Activated CD4-positive, alpha-beta T cell treated with anti-CD3 and anti-CD28 coated beads, Interleukin-10, Interleukin-2, amounts not matched to agents 100 ng/mL and 50 ng/mL, durations not matched to agents 16 hours and 8 hours (primary cell): ENCODE results near the gene VPS26B.
"Not testable (repeated sequence)": the region's sequence is repeated elsewhere in the genome, so short reads cannot be mapped to it uniquely, and the experiment has no call there.

Experiments used
- DNase-seq: peaks from one replicate; pipeline ENCODE4 v3.0.0-alpha.2; 2020

Gene VPS26B

DNA sequence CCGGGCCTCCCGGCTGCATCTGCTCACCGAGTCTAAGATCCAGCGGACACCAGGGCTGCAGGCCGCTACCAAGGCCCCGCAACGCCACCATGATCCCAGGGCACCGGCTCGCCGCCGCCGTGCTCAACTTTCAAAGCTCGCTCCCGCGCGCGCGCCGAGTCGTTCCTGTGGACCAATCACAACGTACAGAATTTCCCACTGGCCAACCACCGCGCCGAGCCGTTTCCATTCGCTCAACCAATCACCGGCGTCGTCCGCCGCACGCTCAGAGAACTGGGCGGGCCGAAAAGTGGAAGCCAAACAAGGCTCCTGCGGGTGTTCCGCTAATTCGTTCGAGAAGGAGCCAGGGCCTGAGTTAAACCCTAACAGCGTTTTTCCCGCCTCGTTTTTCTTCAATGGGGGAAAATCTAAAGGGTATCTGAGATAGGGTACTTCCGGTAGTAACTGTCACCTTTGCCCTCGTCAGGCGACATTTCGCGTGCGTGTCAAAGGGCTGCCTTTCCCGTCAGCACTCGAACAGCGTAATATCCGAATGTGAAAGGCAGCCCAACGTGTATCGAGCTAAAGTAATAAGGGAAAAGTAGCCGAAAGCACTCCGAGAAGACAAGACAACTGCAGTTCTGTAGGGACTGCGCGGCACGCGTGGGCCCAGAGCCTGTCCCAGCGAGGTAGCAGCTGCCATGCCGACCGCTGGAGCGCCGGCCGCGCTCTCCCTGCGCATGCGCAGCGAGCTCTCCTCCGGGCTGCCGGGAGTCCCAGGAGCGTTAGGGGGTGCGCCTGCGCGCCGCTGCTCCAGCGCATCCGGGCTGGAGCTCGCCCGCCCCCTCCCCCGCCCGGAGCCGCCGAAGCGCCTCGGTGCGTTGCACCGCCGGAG lies at the start of gene VPS26B, which contains the start of gene NCAPD3:
Gene VPS26B, plus strand, starts transcription at position 836 of the 874 bp plus-strand sequence. CDS start 452 bp downstream, outside the sequence.
Gene NCAPD3, minus strand, starts transcription at position 132 of the 874 bp plus-strand sequence. Its CDS starts 41 bp downstream, at position 91.
- DNase-seq: peak; percentile 97

DNA sequence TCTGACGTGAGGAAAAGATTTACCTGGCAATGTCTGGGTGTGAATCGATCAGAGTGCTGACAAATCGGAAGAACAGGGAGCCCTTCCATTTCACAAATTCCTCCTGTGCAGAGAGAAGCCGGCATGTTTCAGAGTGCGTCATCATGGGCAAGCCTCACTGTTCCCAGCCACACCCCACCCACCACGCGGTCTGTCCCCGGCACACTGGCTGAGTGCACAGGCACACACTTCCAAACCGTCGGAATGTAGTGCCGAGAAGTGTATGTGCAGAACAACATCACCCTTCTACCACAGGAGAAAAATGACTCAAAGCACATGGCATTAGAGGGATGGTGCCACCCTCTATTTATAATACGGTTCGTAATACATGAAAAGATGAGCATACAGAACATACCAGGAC lies 48.2 kb upstream of the VPS26B start:
- DNase-seq: no peak

DNA sequence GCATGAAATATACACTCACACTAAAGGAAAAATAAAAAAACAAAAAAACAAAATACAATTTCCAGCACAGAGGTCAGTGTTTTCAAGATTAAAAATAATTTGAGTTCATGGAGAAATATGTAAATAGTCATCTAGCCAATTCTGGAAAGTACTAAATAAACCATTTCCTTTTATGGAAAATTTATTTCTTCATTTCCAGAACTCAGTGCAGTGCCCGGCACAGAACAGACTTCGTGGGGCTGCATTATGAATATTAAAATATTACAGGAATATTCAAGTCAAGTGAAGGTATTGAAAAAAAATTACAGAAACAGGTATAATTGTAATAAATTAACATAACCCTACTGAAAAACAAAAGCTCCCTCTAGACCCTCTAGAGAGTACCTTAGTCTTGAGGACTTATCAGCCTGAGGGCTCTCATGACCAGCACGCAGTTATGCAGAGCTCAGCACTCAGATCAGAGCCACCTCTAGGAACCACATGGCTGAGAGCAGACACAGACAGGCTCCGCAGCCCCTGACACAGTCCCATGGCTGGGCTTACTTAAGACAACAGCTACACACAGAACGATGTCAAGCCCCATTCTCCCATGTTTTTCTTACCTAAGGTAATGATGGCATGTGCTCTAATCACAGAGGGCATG lies 46.3 kb upstream of the VPS26B start:
- DNase-seq: no peak

DNA sequence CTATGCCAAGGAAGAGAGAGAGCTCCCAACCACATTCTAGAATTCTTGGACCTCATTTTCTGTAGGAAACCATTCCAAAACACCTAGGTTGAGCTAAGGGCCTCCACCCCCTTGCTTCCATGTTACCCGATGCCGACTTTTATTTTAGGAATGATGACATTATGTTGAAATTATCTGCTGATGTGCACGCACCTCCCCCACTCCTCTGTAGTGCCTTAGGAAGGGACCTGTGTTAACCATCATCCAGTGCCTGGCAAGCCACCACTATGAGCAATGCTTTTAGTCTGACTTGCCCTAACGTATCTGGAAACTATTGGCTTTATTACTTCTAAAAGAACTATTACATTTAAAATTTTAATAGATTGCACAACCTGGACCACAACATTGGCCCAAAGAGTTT lies 42.8 kb upstream of the VPS26B start:
- no peak for DNase-seq

DNA sequence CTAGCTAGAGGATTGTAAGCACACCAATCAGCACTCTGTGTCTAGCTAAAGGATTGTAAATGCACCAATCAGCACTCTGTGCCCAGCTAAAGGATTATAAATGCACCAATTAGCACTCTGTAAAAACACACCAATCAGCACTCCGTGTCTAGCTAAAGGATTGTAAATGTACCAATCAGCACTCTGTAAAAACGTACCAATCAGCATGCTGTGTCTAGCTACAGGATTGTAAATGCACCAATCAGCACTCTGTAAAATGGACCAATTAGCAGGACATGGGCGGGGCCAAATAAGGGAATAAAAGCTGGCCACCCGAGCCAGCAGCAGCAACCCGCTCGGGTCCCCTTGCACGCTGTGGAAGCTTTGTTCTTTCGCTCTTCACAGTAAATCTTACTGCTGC lies 36.4 kb upstream of the VPS26B start:
- not testable (repeated sequence) for DNase-seq

DNA sequence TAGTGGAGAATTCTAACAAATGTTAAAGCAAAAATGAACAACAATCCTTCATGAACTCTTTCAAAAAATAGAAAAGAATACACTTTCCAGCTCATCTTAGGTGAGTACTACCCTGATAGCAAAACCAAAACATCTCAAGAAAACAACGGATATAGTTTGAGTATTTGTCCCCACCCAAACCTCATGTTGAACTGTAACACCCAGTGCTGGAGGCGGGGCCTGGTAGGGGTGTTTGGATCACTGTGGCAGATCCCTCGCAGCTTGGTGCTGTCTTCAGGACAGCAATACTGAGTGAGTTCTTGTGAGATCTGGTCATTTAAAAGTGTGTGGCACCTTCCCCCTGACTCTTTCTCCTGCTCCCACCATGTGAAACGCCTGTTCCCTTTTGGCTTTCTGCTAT lies 27.7 kb upstream of the VPS26B start:
- DNase-seq: no peak

DNA sequence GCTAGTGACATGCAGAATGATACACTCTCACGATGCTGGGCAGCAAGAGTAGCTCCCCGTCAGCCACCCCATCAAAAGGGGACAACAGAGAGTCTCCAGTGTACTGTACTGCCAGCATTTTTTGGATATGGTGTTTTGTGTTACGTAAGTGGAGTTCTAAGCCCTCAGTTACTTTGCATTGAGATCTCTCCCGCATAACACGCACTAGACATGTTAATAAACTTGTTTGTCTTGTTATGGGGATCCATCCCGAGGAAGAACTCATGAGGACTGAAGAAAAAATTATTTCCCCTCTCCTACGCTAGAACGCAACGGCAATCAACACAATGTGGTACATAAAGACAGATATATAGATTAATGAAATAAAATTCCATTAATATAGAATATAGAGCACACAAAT lies 24.9 kb upstream of the VPS26B start:
- DNase-seq: no peak

DNA sequence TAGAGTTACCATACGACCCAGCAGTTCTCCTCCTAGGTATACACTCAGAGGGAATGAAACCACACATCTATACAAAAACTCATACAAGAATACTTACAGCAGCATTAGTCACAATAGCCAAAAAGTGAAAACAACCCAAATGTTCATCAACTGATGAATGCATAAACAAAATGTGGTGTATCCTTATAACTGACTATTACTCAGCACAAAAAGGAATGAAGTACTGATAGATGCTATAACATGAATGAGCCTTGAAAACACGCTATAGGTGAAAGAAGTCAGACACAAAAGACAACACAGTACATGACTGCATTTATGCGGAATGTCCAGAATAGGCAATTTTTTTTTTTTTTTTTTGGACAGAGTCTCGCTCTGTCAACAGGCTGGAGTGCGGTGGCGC lies 23.8 kb upstream of the VPS26B start:
- DNase-seq: no peak

DNA sequence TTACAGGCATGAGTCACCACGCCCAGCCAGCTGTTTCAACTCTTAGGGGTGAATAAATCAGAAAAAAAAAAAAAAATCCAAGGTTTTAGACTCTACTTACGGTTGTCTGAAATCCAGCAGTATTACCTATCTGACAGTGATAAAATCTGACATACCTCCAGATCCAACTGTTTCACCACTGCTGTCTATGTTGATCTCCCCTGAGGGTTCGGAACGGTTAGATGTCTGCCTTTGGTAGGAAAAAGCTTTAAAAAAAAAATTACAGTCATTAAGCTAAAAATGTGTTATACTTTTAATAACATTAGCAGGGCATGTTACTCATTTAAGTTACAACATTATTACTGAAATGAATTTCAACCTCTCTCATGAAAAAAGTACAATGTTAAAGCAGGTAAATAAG lies 21.8 kb upstream of the VPS26B start:
- no peak for DNase-seq

DNA sequence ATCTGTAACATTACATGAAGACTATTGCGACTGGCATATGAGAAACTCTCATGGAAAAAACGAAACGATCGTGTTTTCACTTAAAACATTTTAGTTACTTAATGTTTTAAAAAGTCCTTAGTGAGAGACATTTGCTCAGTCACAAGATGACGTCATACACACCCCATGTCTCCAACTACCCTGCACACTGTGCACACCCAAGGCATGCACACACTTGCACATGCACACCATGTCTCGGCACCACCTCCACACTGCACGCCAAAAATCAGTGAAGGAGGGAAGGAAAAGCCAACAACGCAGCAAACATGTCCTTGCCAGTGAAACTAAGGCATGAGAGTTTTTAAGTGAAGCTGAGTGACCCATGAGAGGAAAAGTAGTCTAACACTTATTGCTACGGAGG lies 18.7 kb upstream of the VPS26B start:
- no peak for DNase-seq

DNA sequence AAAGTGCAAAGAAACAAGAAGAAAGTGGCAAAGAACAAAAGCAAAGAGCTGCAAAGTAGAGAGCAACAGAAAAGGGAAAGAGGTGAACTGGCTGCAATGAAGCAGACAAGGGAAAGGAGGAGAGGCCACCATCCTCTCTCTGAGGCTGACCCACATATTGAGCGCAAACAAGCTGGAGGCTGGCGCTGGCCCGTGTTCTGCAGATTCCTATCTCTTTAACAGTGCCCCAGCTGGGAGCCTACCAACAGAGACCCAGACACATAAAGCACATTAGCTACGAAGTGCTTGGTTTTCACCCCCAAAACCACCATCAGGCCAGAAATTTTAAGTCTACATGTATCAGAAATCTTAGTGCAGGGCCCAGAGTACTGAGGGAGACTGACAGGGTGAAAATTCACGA lies 18.3 kb upstream of the VPS26B start:
- DNase-seq: no peak

DNA sequence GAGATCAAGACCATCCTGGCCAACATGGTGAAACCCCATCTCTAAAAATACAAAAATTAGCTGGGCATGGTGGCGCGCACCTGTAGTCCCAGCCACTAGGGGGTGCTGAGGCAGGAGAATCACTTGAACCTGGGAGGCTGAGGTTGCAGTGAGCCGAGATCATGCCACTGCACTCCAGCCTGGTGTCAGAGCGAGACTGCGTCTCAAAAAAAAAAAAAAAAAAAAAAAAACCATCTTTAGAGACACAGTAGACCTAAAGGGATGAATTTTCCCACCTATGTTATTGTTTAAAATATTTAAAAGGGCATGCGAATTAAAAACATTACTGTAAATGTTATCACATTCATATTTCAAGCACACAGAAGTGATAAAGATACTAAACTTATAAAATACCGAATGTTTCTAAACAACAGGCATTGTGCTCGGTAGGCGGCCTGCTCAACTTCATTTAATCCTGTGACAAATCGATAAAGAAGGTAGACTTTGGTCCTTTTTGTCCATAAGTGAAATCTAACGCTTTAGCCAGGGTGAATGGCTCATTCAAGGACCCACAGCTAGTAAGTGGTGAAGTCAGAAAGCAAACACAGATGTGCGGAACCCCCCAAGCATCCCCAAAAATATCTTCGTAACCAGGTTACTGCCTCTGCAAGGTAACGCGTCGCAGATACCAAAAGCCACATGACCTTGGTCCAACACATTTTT lies 16.8 kb upstream of the VPS26B start:
- DNase-seq: peak; percentile 70

DNA sequence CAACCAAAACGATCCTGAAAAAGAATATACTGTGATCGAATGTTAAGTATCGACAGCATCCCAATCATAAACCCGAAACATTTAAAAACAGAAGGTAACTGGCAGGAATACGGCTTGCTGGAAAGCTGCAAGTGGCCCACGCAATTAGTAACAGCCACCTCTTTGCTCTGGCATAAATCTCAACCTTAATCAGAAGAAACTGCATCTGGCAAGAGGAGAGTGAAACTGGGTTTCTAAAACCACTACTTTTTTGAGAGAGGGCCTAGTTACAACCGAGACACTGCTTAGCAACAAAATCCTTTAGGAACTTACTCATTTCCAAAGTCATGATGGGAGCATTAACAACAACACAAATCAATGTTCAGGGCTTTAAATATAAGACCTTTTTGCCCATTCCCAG lies 8.6 kb upstream of the VPS26B start:
- DNase-seq: peak; percentile 14

DNA sequence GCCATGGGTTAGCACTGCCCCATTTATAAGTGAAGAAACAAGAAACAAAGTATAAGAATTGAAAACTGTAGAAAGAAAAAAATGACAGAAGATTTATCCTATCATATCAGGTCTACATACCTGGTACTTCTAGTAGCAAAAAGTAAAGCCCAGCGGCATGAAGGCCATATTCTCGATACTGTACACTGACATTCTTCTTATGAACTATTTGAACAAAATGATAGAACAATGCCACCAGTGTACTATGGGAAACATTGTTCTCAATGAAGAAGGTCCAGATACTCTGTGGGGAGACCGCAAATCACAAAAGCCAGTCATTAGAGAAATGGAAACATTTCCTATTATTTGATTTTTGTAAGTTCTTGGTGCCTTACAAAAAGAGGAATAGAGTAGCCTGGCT lies 7.7 kb upstream of the VPS26B start:
- no peak for DNase-seq

DNA sequence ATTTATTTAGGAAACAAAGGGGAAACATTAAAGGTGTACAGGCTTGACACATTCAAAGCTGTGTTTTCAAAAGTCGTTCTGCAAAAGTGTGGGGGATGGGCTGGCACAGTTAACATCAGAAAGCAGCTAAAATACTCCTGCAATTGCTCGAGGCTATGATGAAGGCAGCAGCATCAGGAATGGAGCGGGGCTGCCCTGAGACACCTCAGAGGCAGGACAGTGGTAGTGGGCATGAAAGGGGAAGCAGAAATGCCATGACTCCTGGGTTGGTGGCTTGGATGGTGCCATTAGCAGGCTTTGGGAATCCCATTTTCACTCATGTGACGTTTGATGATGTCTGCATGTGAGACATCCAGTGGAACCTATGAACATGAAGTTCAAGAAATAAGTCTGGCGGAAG lies 1.4 kb upstream of the VPS26B start:
- DNase-seq: peak; percentile 15

DNA sequence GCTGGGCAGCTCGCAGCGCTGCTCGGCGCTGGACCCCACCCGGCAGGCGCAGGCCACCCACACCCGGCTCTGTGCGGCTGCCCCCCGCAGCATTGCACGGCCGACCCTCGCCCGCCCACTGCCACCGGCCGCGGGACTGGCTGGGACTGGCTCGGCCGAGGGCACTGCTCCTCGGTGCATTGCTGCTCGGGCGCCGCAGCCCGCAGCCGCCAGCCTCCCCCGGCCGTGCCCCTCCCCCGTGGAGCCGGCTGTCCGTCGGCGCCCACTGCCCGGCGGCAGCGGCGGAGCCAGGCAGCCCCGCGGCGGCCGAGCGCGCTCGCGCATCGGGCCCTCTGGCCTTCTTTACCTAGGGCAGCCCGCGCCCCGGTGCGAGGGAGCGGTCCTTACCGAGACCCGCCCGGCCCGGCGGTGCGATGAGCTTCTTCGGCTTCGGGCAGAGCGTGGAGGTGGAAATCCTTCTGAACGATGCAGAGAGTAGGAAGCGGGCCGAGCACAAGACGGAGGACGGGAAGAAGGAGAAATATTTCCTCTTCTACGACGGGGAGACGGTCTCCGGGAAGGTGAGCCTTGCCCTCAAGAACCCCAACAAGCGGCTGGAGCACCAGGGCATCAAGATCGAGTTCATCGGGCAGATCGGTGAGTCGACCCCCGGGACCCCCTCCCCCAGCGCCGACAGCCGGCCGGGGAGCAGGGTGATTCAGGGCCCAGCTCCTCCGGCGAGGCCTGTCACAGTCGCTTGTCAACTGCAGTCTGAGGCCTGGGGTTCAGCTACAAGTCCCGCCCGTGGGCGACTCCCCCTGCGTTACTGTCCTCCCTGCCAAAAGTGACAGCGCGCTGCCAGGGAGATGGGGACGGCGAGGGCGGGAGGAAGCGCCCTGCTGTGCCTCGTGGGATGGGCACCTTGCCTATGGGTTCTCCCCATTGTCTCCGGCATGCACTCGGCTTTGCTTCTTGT lies 516 bp downstream of the VPS26B start:
- DNase-seq: peak; percentile 71

DNA sequence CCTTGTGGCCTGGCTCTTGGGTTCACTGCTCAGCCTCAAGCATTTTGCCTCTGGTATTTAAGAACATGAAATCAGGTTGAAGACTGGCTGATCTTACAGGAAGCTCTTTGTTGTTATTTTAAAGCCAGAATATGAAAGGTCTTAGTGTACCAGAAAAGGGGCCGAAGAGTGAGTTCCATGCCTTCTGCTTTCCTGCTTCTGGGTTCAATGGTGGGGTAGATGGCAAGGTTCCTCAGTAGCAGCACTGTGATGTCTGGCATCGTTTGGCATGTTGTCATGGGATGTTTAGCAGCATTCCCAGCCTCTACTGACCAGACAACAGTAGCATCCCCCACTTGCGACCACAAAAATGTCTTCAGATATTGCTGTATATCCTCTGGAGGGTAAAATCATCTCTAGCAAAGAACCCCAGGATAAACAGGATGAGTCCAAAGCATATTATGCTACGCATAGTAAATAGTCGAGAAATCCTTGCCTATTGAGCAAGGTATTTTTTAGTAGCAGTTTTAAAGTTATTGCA lies 2.4 kb downstream of the VPS26B start:
- no peak for DNase-seq

DNA sequence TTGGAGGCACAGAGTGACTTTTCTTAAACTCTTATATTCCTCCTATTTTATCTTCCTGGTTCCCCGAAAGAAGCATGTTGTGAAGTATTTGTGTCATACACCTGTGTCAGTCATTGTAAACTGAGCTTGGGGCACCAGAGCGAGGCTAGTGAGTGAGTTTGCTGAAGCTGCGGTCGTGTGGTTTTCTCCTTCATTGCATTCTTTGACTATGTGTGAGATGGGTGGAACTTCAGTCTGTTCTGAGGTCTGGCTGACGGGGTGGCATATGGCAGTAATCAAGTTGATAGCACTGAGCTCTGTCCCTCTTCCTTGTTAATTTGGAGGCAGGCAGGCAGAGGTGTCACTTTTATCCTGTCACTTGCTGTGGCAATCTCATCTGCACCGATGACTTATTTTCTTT lies 4.2 kb downstream of the VPS26B start:
- peak; percentile 47 for DNase-seq

DNA sequence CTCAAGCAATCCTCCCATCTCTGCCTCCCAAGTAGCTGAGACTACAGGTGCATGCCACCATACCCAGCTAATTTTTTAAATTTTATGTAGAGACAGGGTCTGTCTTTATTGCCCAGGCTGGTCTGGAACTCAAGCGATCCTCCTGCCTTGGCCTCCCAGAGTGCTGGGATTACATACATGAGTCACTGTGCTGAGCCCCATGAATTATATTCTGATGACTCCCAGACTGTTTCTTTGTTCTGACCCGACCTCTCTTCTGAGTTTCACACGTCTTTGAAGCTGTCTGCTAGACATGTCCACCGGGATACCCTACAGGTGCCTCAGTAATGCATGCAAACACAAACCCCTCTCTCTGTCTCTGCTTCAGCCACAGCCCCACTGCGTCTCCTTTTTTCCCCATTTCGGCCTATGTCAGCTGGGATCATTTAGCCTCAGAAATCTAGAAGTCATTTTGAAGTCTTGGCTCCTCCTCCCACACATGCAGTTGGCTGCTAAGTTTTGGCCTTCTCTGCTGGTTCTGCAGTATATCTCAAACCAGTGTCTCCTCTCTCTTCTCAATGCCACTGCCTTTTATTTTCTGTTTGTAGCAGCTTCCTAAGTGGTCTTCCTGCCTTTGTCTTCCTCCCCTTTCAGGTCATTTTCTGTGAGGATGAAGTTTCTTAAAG lies 4.8 kb downstream of the VPS26B start:
- no peak for DNase-seq

DNA sequence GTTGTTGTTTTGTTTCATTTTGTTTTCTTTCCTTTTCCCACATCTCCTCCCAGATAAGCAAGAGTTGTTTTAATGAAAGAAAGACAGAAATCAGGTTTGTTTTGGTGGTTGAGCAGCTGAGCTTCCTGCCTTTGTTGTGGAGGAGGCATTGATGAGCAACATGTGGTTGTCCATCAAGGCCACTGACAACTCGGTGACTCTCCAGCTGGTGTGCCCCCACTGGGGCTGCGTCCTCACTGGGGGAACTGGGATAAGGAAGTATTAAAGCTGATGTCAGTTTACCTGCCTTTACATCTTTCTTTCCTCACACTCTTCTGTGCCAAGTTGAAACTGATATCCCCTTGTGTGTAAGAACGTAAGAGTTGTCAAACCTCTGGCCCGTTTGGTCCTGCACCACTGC lies 5.9 kb downstream of the VPS26B start:
- no peak for DNase-seq

DNA sequence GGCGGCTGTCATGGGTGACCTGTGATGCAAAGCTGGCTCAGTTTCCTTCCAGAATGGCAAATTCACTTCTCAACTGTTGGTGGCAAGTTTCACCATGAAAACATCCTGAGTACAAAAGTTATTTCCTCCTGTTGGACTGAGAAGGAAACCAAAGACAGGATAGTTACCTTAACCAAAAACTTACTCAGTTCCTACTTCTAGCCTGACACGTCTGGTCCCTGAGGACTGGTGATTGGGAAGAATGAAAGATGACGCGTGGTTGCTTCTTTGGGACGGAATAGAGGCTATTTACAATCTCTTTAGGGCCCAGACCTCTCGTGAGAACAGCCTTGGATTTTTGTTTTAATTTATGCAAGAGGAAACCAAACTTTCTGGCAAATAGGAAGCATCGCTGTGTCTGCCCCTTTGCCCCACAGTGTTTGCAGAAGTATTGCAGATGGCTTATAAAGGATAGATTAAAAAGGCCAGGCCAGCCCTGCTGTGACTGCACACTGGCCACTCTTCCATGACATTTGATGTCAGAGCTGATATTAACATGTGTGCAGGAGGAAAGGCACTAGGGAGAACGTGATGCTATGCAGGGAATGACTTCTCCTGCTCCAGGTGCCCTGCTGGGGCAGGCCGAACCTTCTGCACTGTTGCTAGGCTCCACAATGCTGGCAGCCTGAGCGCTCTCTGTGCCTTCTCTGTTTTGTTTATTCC lies 7.6 kb downstream of the VPS26B start:
- DNase-seq: no peak
